DMS114 treated with DMSO at 0.1 percent for 48 hours (cell line): ENCODE measurements around the gene NLK.
A peak's percentile ranks its signal among the peaks of the same experiment; 100 is the strongest.
"Not testable (repeated sequence)": the region's sequence is repeated elsewhere in the genome, so short reads cannot be mapped to it uniquely, and the experiment has no call there.

Experiments
- DNase-seq: peaks from one replicate; lab custom pipeline; 2025; ENCODE audit not compliant: unreplicated experiment; lab: John Stamatoyannopoulos, UW

Gene NLK

GRCh38 chr17:28189667-28190066, 147.2 kb downstream of the NLK start:
- no peak for DNase-seq

- no peak for DNase-seq
Observed at GRCh38 chr17:28191018-28191417, 148.5 kb downstream of the NLK start.

GRCh38 chr17:28193241-28193640, 150.8 kb downstream of the NLK start:
- DNase-seq, result no peak

- no peak for DNase-seq
Observed at GRCh38 chr17:28194382-28194781, 151.9 kb downstream of the NLK start.

GRCh38 chr17:28196636-28197035, 154.2 kb downstream of the NLK start:
- DNase-seq, result no peak

- DNase-seq, result no peak
Observed at GRCh38 chr17:28199115-28199514, 156.6 kb downstream of the NLK start.

GRCh38 chr17:28199728-28200127, 157.3 kb downstream of the NLK start:
- DNase-seq, result no peak

- DNase-seq, result no peak
Observed at GRCh38 chr17:28201315-28201714, 158.8 kb downstream of the NLK start.

- no peak for DNase-seq
Observed at GRCh38 chr17:28204244-28204643, 161.8 kb downstream of the NLK start.

- DNase-seq, result no peak
Observed at GRCh38 chr17:28204751-28205150, 162.3 kb downstream of the NLK start.

GRCh38 chr17:28206292-28206691, 163.8 kb downstream of the NLK start:
- DNase-seq, result no peak

GRCh38 chr17:28211811-28212210, 169.3 kb downstream of the NLK start:
- no peak for DNase-seq

GRCh38 chr17:28213578-28213977, 171.1 kb downstream of the NLK start:
- DNase-seq, result not testable (repeated sequence)

GRCh38 chr17:28216052-28216451, 173.6 kb downstream of the NLK start:
- no peak for DNase-seq

GRCh38 chr17:28216528-28216927, 174.1 kb downstream of the NLK start:
- peak; percentile 17 for DNase-seq

- DNase-seq, result no peak
Observed at GRCh38 chr17:28219771-28220170, 177.3 kb downstream of the NLK start.

- DNase-seq, result no peak
Observed at GRCh38 chr17:28221751-28222414, 179.4 kb downstream of the NLK start.

- DNase-seq, result no peak
Observed at GRCh38 chr17:28225271-28225670, 182.8 kb downstream of the NLK start.

GRCh38 chr17:28225867-28226266, 183.4 kb downstream of the NLK start:
- no peak for DNase-seq

- no peak for DNase-seq
Observed at GRCh38 chr17:28226563-28227315, 184.3 kb downstream of the NLK start.

GRCh38 chr17:28227316-28228108, 185.0 kb downstream of the NLK start:
- peak; percentile 79 for DNase-seq
